Measurements from ENCODE around the gene RASSF9. TPM values are rescaled to one million over a fixed set of nuclear protein-coding genes. Genes with fewer than 3 reads are reported as not detected.

Gene RASSF9
- total and polyA plus RNA-seq, 3 donors from 2014 or later = 0.37 to 0.99 (median 0.63) TPM

DNA sequence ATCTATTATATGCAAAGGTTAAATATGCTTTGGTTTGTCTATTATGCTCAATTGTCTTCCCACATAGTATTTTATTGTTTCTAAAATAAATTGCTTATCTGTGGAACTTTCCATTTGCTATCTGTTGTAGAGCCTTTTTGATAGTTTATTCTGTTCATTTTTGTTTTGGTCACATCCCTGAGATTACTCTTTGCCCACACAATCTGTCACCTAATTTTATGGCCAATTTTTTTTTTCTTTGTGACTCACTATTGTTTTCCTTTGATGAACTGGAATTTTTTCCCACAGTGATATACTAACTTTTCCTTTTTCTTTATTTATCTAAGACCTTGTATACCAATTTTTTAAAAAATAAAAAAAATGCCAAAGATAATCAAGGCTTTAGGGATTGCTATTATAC is 61.1 kb downstream of the RASSF9 start:
- Histone ChIP-seq H3K27ac (no peak overlapping the region), H3K4me1 (no peaks in the 10 kb centered on the region), H3K36me3 (ENCODE audit: low read depth, missing control alignments) (no peaks in the 10 kb centered on the region), H3K27me3 (no peaks in the 10 kb centered on the region), H3K4me3 (no peak overlapping the region), H3K9me3 (no peaks in the 10 kb centered on the region)
- no peak for DNase-seq
- intact Hi-C loops (cut with DNase I; ENCODE audit: low total_unique reads) = no loop called here
- TF ChIP-seq CTCF (IDR thresholded peaks at IDR 0.05) (no peak), POLR2A (IDR thresholded peaks at IDR 0.05) (no peak)

GRCh38 chr12:85765453-85765869 is 70.7 kb downstream of the RASSF9 start:
- TF ChIP-seq POLR2A (IDR thresholded peaks at IDR 0.05) (no peak), CTCF (IDR thresholded peaks at IDR 0.05) (no peak)
- Histone ChIP-seq H3K4me3 (no peak overlapping the region), H3K4me1 (no peaks in the 10 kb centered on the region), H3K27me3 (no peaks in the 10 kb centered on the region), H3K36me3 (ENCODE audit: low read depth, missing control alignments) (no peaks in the 10 kb centered on the region), H3K27ac (no peak overlapping the region), H3K9me3 (no peaks in the 10 kb centered on the region)
- WGBS, 2 donors = 49 to 56% methylated on average over 2 of the region's 2 CpGs
- no peak for DNase-seq
- intact Hi-C loops (cut with DNase I; ENCODE audit: low total_unique reads) = no loop called here

DNA sequence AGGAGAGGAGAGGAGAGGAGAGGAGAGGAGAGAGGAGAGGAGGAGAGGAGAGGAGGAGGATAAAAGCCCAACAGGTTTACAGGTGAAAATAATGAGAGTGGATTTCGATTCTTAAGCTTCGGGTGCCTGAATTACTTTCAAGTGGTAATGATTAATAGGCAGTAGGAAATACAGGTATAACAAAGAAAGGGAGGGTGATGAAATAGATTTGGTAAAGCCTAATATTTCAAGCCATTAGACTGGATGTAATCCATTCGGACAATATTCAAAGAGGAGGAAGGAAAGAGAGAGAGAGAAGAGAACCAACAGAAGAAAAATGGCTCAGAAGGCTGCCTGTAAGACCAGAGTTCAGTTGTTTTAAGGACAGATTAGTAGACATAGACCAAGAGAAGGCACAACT is 76.6 kb downstream of the RASSF9 start:
- Histone ChIP-seq H3K27me3 (no peaks in the 10 kb centered on the region), H3K27ac (no peak overlapping the region), H3K4me3 (no peak overlapping the region), H3K9me3 (no peaks in the 10 kb centered on the region), H3K4me1 (no peaks in the 10 kb centered on the region), H3K36me3 (ENCODE audit: low read depth, missing control alignments) (no peaks in the 10 kb centered on the region)
- no peak for TF ChIP-seq POLR2A (IDR thresholded peaks at IDR 0.05)
- no peak for DNase-seq
- WGBS, 2 donors = 91 to 92% methylated on average over 3 of the region's 3 CpGs
- intact Hi-C loops (cut with DNase I; ENCODE audit: low total_unique reads) = no loop called here

DNA sequence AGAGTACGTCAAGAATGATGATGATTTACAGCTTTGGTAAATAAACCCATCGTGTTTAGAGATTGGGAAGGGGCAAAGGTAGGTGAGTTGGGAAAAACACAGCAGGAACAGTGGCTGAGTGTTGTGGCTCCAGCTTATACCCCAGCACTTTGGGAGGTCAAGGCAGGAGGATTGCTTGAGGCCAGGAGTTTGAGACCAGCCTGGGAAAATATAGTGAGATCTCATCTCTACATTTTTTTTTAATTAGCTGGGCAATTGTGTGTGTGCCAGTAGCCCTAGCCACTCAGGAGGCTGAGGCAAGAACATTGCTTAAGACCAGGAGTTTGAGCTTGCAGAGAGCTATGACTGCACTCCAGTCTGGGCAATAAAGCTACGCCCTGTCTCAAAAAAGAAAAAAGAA is 77.1 kb downstream of the RASSF9 start:
- 76% methylated on average over 3 of the region's 3 CpGs for WGBS, 2 donors
- no peak for TF ChIP-seq CTCF (IDR thresholded peaks at IDR 0.05)
- no peak for TF ChIP-seq POLR2A (IDR thresholded peaks at IDR 0.05)
- no peak overlapping the region for H3K4me3 ChIP-seq
- H3K4me1 ChIP-seq = no peaks in the 10 kb centered on the region
- intact Hi-C loops (cut with DNase I; ENCODE audit: low total_unique reads) = no loop called here
- H3K27me3 ChIP-seq = no peaks in the 10 kb centered on the region
- DNase-seq = no peak
- H3K27ac ChIP-seq = no peak overlapping the region
- no peaks in the 10 kb centered on the region for H3K36me3 ChIP-seq (ENCODE audit: low read depth, missing control alignments)
- no peaks in the 10 kb centered on the region for H3K9me3 ChIP-seq

DNA sequence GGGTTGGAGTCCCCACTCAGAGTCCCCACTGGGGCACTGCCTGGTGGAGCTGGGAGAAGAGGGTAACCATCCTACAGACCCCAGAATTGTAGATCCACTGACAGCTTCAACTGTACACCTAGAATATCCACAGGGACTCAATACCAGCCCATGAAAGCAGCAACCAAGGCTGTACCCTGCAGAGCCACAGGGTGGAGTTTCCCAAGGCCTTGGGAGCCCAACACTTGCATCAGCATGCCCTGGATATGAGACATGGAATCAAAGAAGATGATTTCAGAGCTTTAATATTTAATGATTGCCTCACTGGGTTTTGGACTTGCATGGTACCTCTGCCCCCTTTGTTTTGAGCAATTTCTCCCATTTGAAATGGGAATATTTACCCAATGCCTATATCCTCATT is 80.4 kb downstream of the RASSF9 start:
- Histone ChIP-seq H3K27ac (no peak overlapping the region), H3K4me3 (no peak overlapping the region), H3K4me1 (no peaks in the 10 kb centered on the region), H3K9me3 (no peaks in the 10 kb centered on the region), H3K27me3 (no peaks in the 10 kb centered on the region), H3K36me3 (ENCODE audit: low read depth, missing control alignments) (no peaks in the 10 kb centered on the region)
- TF ChIP-seq CTCF (IDR thresholded peaks at IDR 0.05) = no peak
- no peak for DNase-seq
- intact Hi-C loops (cut with DNase I; ENCODE audit: low total_unique reads) = no loop called here

Other genes starting within 250 kb of the RASSF9 start
- gene NTS, start 37.9 kb upstream of the RASSF9 start, total RNA-seq = not detected
- gene NTS, start 37.9 kb upstream of the RASSF9 start, polyA plus RNA-seq (ENCODE audit: insufficient read depth, low read depth, low replicate concordance) = 1.2 TPM